Left renal cortex interstitium (tissue), 4 donors: ENCODE measurements around the gene VARS2. TPM values are rescaled to one million over a fixed set of nuclear protein-coding genes. Genes with fewer than 3 reads are reported as not detected.
"Not testable (repeated sequence)": the region's sequence is repeated elsewhere in the genome, so short reads cannot be mapped to it uniquely, and the experiment has no call there.

Source experiments
- DNase-seq, 4 donors: peaks; one replicate each; pipeline ENCODE4 v3.0.0-alpha.2; 2013; ENCODE audit warnings: low read depth in 4 of 4, low spot score in 2 of 4, missing footprints in 1 of 4
- polyA plus RNA-seq, 4 donors: library from polyadenylated mRNA; unstranded; fragments of 120-200 nt; gene quantifications; one replicate each; pipeline ENCODE4 v1.2.1, GENCODE V29; 2013; ENCODE audit not compliant: insufficient read length in 4 of 4

The VARS2 gene
- polyA plus RNA-seq, 4 donors: 28.6 to 54.8 (median 40.8) TPM

DNA sequence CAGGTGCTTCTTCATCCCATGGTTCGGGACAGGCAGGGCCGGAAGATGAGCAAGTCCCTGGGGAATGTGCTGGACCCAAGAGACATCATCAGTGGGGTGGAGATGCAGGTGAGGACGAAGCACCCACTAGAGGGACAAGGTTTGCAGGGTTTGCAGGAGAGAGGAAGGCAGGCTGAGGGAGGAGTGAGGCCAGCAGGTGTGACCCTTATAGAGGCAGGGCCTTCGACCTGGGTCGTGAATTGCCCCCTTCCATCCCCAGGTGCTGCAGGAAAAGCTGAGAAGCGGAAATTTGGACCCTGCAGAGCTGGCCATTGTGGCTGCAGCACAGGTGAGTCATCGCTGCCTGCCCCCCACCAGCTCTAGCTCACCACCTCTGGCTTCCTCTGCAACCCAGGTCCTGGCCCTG lies 8.4 kb downstream of the VARS2 start:
- DNase-seq: no peak

DNA sequence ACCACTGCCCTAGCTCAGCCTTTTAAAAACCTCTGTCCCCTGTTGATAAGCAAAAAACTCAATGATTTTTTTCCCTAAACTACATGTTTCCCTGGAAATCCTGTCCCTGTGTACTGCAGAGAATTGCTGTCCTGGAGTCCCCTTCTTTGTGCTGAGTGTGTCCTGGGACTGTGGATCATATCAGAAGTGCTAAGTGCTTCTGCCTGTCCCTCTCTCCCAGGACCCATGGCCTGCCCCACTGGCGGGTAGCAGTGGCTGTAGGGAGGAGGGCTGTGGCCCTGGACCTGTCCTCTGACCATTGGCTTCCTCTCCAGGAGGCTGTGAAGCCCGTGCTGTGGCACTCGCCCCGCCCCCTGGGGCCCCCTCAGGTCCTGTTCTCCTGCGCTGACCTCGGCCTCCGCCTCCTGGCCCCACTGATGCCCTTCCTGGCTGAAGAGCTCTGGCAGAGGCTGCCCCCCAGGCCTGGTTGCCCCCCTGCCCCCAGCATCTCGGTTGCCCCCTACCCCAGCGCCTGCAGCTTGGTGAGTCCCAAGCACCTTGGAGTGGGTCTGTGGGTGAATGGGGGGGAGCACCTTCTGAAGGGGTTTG lies 10.1 kb downstream of the VARS2 start:
- DNase-seq: not testable (repeated sequence)

DNA sequence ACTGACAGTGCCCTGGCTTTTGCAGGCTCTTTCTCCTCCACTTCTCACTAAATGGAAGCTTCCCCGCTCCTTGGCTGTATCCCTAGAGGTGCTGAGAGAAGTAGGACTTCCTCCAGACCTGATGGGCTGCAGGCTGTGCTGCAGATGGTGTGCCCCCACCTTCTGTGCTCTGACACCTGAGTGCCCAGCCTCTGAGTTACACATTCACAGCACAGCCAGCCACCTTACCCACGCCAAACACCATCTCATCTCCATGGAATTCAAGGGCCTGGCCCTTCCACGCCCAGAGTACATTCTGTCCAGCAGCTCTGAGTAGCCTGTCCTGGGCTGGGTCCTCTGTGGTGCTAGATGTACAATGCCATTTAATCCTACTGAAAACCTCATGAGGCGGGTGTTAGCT lies 12.6 kb downstream of the VARS2 start:
- no peak for DNase-seq

DNA sequence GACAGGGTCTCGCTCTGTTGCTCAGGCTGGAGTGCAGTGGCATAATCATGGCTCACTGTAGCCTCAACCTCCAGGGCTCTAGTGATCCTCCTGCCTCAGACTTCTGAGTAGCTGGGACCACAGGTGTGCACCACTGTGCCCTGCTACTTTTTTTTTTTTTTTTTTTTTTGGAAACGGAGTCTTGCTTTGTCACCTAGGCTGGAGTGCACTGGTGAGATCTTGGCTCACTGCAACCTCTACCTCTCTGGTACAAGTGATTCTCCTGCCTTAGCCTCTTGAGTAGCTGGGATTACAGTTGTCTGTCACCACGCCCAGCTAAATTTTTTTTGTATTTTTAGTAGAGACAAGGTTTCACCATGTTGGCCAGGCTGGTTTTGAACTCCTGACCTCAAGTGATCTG lies 13.0 kb downstream of the VARS2 start:
- DNase-seq: not testable (repeated sequence)

DNA sequence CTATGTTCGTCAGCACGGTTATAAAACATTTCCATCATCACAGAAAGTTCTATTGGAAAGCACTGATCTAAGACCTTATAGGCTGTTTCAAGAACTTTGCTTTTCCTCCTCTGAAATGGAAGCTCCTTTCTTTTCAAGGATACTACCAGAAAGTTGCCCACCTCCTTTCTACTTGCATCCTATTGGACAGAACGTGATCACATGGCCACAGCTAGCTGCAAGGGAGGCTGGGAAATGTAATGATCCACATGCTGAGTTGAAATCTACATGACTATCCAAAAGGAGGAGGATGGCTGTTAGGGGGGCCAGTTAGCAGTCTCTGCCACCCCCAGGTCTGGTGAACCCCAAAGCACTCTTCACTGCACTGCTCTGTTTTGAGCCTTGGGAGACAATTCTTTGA lies 14.6 kb downstream of the VARS2 start:
- no peak for DNase-seq

DNA sequence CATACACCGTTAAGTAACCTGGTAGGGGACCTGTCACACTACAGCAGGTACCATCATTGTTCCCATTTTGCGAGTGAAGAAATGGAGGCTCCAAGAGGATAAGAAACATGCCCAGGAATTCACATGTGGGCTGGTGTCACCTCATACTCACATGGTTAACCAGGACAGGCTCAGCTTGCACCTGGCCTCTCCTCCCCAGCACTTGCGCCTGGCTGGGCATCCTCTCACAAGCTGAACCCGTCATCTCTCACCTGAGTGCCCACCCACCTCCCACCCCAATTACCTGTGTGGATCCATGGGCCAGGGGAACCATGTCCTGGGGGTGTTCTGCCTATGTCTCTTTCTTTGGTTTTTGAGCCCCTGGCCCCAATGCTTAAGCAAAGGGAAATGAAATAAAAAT lies 16.5 kb downstream of the VARS2 start:
- no peak for DNase-seq

DNA sequence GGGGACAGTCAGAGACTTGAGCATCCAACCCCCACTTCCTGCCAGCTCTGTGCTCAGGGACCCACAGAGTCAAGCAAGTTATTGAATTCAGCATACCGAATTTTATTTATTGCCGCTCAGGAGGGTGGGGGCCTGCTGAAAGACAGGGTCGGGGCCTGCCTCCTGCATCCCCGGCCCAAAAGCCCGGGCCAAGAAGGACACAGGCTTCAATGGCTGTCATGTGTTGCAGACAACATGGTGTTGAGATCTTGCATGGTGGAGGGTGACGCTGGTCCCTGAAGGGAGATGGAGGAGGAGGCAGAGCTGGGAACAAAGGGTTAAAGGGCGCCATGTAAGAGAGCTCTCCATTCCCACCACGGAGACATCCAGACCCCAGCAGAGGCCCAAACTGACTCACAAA lies 17.2 kb downstream of the VARS2 start:
- no peak for DNase-seq

DNA sequence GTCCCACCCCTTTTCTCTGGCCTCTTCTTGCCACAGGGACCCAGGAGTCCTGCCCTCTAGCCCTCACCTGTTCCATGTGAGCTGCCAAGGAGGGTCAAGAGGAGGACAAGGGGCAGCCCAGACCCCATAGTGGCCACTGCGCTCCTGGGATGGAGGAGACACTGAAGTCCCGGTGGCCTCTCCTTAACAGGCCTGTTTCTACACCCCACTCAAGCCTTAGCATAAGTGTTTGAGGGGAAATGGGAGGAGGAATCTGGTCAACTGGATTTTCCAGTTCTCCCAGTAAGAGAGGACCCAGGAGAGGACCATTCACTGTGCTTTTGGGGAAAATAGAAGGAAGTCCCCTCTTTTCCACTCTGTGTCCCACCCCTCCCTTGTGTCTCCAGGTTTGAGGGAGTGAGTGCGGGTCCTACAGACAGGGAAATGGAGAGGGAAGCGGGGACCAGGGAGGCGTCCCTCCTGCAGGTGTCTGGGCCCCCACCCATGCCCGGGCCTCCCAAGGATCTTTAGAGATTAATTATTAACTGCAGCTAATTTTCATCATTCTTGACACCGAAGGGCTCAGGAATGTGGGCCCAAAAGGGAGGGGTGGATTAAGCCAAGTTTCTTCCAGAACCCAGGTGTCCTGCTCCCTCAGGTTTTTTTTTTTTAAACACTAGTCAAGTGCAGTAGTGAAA lies 18.1 kb downstream of the VARS2 start, which contains the start of gene SFTA2:
Gene SFTA2 (minus strand): TSS at position 202 of the 677 bp plus-strand sequence. CDS start 74 bp downstream, at position 128.
- DNase-seq: no peak

DNA sequence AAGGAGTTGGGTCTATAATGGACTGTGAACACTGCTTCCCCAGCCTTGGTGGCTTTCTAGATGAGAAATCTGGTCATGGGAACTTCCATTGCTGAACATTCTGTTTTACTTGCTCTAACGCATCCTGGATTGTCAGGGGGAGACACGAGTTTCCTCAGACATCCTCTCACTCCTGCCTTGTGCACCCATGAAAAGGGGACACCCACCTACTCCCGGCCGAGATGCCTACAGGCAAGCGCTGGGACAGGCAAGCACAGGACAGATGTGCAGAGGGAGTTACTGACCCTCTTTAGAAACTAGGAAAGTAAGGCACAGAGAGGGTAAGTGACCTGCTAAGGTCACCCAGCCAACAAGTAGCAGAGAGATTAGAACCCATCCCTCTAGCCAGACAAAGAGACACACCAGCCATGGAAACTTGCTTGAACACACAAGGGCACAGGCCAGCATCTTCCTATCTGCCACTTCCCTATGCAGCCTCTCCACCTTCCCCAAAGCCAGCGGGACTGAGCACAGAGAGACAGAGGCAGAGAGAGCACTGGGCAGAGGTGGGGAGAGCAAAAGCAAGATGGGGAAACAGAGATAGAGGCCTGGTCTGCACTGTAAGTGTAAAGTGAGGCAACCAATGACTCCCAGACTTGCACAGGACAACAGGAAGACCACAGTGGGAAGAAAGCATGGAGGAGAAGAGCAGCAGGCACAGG lies 18.8 kb downstream of the VARS2 start:
- no peak for DNase-seq

DNA sequence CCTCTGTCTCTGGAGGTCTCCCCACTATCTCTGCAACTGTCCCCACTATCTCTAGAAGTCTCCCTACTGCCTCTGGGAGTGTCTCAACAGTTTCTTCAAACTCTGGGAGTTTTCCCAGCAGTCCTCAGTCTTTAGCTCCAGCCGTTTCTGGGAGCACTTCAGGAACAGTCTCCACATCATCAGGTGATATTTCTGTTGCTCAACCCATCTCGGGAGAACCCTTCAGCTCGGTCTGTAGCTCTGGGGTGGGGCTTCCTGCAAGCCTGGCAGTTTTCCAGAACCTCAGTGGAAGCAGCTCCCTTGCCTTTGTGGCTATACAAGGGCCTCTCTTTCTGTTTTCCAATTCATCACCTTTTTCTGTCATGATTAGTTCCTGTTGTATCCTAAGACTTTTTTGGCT lies 21.0 kb downstream of the VARS2 start:
- DNase-seq: no peak

DNA sequence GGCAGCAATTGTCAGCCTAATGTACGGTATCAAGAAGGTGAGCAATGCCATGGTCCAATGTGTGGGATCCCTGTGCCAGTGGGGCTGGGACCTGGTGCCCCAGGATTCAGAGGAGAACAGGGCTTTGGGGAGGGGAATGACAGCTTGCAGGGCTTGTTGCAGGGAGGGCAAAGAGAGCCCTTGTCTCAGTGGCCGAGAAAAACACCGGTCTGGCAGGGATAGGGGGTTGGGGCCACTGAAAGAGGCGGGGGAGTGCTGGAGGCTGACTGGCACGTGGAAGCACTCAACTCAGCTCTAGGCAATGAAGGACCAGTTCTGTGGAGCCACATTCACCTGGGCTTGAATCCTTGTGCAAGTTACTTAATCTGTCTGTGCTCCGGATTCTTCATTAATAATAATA lies 23.2 kb downstream of the VARS2 start:
- DNase-seq: no peak

DNA sequence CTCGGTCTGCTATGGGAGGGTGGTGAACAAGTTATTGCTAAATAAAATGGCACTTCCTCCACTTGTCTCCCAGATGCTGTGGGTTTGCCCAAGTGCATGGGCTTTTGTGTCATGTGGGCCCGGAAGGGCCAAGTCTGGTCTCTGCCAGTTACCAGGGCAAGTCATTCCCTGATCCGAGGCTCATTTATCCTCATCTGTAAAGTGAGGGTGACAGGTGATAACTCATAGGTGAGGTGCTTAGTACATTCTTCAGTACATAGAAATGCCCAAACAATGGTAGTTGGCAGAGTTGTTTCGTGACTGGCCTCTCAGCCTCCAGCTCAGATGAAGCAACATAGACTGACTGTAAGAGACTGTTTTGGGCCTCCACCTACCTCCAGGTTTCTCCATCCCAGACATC lies 24.7 kb downstream of the VARS2 start:
- no peak for DNase-seq

DNA sequence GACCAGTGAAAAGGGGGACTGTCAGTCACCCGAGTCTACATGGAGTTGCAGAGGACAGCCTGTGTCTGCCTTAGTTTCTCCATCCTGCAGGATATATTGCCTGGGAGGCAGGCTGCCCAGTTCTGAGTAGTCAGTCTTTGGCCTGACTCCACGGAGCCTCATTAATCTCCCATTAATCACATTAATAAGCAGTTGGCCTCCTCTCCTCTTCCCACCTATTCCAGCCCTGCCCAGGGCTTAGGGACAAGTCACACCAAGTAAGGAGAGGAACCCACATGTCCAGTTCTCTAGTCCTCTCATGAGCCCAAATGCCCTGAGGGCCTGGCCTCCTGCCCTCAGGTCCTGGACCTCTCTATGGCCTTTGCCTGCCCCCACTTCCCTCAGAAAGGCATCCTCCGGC lies 25.4 kb downstream of the VARS2 start:
- no peak for DNase-seq

DNA sequence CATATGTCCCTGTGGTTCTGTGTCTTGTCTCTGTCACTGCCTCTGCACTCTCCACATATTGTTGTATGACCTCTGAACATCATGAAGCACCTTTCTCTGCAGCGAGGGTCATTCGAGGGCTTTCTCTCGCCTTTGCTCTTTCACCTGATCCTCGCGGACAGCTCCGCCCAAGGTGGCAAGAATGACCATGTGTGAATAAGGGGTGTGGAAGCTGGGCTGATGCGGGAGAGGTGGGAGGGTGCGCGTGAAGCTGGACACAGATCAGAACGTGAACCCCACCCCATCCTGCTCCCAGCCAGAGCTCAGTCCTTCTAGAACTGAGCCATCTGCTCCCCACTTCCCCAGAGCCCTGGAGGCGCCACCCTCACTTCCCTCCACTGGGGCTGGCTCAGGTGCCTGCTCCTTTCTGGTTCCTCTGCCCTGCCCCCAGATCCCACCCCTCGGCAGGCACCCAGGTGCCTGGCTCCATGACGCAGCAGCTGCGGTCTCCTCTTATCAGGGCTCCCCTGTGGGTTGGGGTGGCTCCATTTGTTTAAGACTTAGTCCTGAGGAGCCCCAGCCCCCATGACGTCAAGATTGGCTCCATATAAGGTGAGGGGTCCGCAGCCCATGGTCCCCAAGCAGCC lies 26.4 kb downstream of the VARS2 start, which contains the start of gene MUCL3:
Gene MUCL3 (plus strand): TSS at position 613 of the 626 bp plus-strand sequence. CDS start 27 bp downstream, outside the sequence.
- no peak for DNase-seq

DNA sequence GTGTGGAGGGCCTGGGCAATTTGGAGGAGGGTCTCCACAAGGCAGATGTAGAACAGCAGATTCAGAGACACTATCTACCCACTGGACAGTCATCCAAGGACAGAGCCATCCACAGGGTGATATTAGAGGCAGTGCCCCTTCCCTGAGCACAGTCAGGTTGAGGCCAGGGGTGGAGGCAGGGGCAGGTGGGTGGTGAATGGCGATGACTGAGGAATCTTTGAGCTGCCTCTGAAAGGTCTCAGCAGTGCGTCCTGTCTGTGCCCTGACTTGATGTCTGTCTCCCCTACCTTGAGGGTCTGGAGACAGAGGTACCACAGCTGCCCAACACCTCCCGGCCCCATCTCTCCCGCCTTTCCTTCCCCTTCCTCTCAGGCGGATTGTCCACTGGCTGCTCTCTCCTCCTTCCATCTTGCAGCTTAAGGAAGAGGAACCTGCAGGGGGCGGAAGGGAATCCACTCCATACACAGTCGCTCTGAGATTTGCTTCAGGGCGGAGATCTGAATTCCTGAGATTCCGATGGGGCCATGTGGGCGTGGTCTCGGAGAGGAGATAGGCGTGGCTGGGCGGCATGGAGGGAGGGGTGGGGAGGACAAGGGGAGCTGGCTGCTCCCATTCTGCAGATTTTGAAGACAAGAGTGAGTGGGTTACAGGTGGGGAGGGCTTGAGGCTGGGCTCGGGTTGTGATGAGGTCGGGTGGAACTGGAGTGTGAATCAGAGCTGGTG lies 28.5 kb downstream of the VARS2 start:
- DNase-seq: peak; percentile 34 to 77 (median 44)

DNA sequence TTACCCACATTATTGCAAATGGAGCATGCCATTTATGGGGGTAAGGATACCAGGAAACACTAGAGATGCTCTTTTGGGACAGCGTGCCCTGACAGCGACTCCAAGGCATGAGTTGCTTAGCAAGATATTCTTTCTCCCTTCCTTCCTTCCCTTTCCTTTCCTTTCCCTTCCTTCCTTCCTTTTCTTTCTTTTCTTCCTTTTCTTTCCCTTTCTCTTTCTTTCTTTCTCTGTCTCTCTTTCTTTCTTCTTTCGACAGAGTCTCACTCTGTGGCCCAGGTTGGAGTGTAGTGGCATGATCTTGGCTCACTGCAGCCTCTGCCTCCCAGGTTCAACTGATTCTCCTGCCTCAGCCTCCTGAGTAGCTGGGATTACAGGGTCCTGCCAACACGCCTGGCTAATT lies 30.0 kb downstream of the VARS2 start:
- no peak for DNase-seq

DNA sequence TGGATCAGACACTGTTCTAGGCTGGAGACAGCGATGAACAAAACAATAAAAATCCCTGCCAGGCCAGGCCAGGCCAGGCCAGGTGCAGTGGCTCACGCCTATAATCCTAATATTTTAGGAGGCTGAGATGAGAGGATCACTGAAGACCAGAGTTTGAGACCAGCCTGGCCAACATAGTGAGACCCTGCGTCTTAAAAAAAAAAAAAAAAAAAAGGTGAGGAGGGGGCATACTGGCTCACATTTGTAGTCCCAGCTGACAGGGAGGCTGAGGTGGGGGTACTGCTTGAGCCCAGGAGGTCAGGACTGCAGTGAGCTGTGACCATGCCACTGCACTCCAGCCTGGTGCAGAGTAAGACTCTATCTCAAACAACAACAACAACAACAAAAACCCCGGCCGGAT lies 31.2 kb downstream of the VARS2 start:
- DNase-seq: no peak

DNA sequence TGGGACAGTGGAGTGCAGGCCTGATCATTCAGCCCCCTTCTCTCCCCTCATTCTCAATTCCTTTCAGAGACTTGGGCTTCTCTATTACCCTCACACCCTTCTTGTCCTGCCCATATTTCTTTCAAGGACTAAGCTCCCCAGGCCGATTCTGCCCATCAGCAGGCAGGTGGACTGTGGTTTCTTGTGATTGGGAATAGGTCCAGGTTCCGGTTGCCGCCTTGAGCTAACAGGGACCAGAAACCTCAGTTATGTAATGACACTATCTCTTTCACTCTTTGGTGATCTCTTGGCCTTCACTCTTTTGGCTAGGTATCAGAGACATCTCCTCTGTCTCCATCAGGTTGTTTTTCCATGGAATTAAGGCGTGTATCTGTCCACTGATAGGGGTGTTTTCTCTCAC lies 33.2 kb downstream of the VARS2 start:
- no peak for DNase-seq

DNA sequence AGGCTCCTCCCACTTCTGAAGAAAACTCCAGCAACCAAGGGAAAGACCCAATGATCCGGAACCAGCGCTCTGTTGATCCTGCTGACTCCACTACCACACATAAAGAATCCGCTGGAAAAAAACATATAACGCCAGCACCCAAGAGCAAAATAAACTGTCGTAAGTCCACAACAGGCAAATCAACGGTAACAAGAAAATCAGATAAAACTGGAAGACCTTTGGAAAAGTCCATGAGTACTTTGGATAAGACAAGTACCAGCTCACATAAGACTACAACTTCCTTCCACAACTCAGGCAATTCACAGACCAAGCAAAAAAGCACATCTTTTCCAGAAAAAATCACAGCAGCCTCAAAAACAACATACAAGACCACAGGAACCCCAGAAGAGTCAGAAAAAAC lies 34.8 kb downstream of the VARS2 start:
- no peak for DNase-seq

DNA sequence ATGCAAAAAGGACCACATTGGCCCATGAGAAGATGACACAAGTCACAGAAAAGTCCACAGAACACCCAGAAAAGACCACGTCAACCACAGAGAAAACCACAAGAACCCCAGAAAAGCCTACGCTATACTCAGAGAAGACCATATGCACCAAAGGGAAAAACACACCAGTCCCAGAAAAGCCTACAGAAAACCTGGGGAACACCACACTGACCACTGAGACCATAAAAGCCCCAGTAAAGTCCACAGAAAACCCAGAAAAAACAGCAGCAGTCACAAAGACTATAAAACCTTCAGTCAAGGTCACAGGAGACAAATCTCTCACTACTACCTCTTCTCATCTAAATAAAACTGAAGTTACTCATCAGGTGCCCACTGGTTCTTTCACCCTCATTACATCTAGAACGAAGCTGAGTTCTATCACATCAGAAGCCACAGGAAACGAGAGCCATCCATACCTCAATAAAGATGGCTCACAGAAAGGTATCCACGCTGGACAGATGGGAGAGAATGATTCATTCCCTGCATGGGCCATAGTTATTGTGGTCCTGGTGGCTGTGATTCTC lies 38.0 kb downstream of the VARS2 start:
- DNase-seq: no peak
